Coronary artery (tissue), 2 donors: ENCODE measurements around the gene TYMP.

Experiments
- DNase-seq: peaks from one replicate; pipeline ENCODE4 v3.0.0-alpha.2; 2017; ENCODE audit warnings: low spot score
- H3K27ac ChIP-seq, 2 donors: fragments of 200-600 bp; sonication (generic); one replicate each; pipeline ENCODE4 v1.5.1; 2016 to 2019
- H3K4me3 ChIP-seq: fragments of 200-600 bp; sonication (generic); 2 replicates; pipeline ENCODE4 v1.5.1; 2016; ENCODE audit warnings: mild to moderate bottlenecking, moderate library complexity
- CTCF ChIP-seq: fragments of 200-600 bp; sonication (generic); IDR thresholded peaks from one replicate; pipeline ENCODE4 v1.5.1; 2019; ENCODE audit warnings: antibody characterized with exemption

The TYMP gene

GRCh38 chr22:50518606-50519005 lies 11.2 kb downstream of the TYMP start:
- no peak for TF ChIP-seq CTCF
- DNase-seq: no peak
- Histone ChIP-seq H3K4me3 (no peak overlapping the region), H3K27ac (no peak overlapping the region)

- Histone ChIP-seq H3K27ac (no peak overlapping the region), H3K4me3 (no peak overlapping the region)
- TF ChIP-seq CTCF: no peak
- no peak for DNase-seq
Measured at GRCh38 chr22:50517495-50518260, 12.1 kb downstream of the TYMP start.

- no peak for TF ChIP-seq CTCF
- H3K27ac ChIP-seq: no peak overlapping the region
- DNase-seq: no peak
- H3K4me3 ChIP-seq: no peak overlapping the region
Measured at GRCh38 chr22:50516891-50517290, 12.9 kb downstream of the TYMP start.

GRCh38 chr22:50516068-50516467 lies 13.7 kb downstream of the TYMP start:
- Histone ChIP-seq H3K4me3 (no peak overlapping the region), H3K27ac (no peak overlapping the region)
- no peak for DNase-seq
- TF ChIP-seq CTCF: no peak

- no peak for DNase-seq
- TF ChIP-seq CTCF: no peak
- no peak overlapping the region for H3K27ac ChIP-seq
- H3K4me3 ChIP-seq: no peak overlapping the region
Measured at GRCh38 chr22:50513175-50513574, 16.6 kb downstream of the TYMP start.

DNA sequence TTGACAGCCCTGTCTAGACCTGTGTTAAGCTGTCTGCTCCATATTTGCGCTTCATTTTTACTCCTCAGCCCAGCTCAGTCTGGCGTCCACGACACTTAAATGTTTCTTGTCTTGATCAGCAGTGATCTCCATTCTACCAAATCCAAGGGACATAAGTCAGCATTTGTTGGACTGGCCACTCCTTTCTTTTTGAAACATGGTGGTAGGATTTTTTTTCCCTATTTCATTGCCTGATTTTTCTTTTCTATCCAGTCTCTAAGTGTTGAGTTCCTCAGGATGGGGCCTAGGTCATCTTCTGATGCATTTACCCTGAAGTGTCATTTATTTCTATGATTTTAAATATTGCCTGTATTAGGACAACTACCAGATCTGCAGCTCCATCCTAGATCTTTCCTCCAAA lies 20.9 kb downstream of the TYMP start:
- no peak for TF ChIP-seq CTCF
- H3K4me3 ChIP-seq: peak overlapping the region; percentile 94
- H3K27ac ChIP-seq: peak overlapping the region; percentile 85 to 94
- no peak for DNase-seq
